ENCODE results near the gene FAM83D. TPM values are rescaled to one million over a fixed set of nuclear protein-coding genes. Genes with fewer than 3 reads are reported as not detected.
A peak's percentile ranks its signal among the peaks of the same experiment; 100 is the strongest.

FAM83D gene
- total and polyA plus RNA-seq, 2 of the 8 experiments (the other 6 are each of a cell fraction or from before 2014, with no cell fraction given): 60.9 to 62.6 TPM

- Histone ChIP-seq H3K9ac (replicated peaks in 1 of 4; ENCODE audit: extremely low read depth in 1 of 4, low read depth in 3 of 4, low read length in 3 of 4) (no peak overlapping the region), H3K23me2 (ENCODE audit: low read depth, low read length) (peaks cover 2% of the 10 kb centered on the region; the same call in 1 of the 2 replicates), H3K56ac (replicated peaks; ENCODE audit: insufficient read length, low read depth, low read length) (no peak overlapping the region), H4K20me1 (replicated peaks in 1 of 2; ENCODE audit: control insufficient read depth in 1 of 2, insufficient read depth in 2 of 2, low read length in 2 of 2) (peaks cover 0 to 2% of the 10 kb centered on the region in 2 experiments), H3K79me2 (ENCODE audit: control insufficient read depth in 1 of 2, insufficient read depth in 2 of 2, low read length in 2 of 2) (no peaks in the 10 kb centered on the region), H2BK15ac (ENCODE audit: low read length) (no peak overlapping the region), H3K4ac (replicated peaks; ENCODE audit: insufficient read length, low read depth, low read length) (no peak overlapping the region), H3K4me3 (ENCODE audit: extremely low read depth in 1 of 4, insufficient read depth in 2 of 4, low read depth in 3 of 4, low read length in 4 of 4) (no peak overlapping the region), H4K8ac (ENCODE audit: extremely low read depth, insufficient read depth, low read length) (no peak overlapping the region), H4K91ac (replicated peaks; ENCODE audit: insufficient read length, low read length) (no peak overlapping the region), H3K27me3 (replicated peaks in 1 of 4; ENCODE audit: control insufficient read depth in 3 of 4, extremely low read depth in 1 of 4, insufficient read depth in 3 of 4, low read length in 3 of 4) (no peaks in the 10 kb centered on the region), H3K4me2 (ENCODE audit: insufficient read depth in 1 of 2, low read depth in 2 of 2, low read length in 2 of 2) (no peak overlapping the region), H4K5ac (ENCODE audit: insufficient read length, low read depth, low read length) (no peak overlapping the region), H3K36me3 (ENCODE audit: control insufficient read depth in 2 of 4, insufficient read depth in 4 of 4, low read length in 3 of 4) (no peaks in the 10 kb centered on the region), H3K79me1 (ENCODE audit: low read depth, low read length) (no peaks in the 10 kb centered on the region; the same call in 1 of the 2 replicates), H2BK20ac (ENCODE audit: low read length) (no peak overlapping the region), H2BK120ac (replicated peaks; ENCODE audit: low read depth, low read length) (no peak overlapping the region), H2BK12ac (ENCODE audit: low read depth, low read length) (no peak overlapping the region), H2AFZ (ENCODE audit: low read length) (no peak overlapping the region), H3K14ac (ENCODE audit: insufficient read length) (no peak overlapping the region), H3K18ac (ENCODE audit: extremely low read depth, low read length) (no peak overlapping the region), H3K23ac (ENCODE audit: insufficient read length) (no peak overlapping the region), H3K9me3 (ENCODE audit: insufficient read depth in 2 of 2, low read depth in 1 of 2, low read length in 1 of 2) (no peaks in the 10 kb centered on the region), H3K27ac (ENCODE audit: low read depth, low read length) (no peak overlapping the region), H3K4me1 (replicated peaks in 1 of 4; ENCODE audit: control insufficient read depth in 3 of 4, insufficient read depth in 4 of 4, low read length in 3 of 4) (peaks cover 0 to 7% (median 2%) of the 10 kb centered on the region in 4 experiments; a peak in 5 of 7 replicates), H2AK5ac (ENCODE audit: low read depth, low read length) (peak overlapping the region; percentile 41; the same call in 1 of the 2 replicates), H2BK5ac (ENCODE audit: low read depth, low read length) (peak overlapping the region; percentile 54)
- DNase-seq (ENCODE audit: low read depth in 1 of 2, low spot score in 2 of 2): no peak
- CTCF ChIA-PET (ENCODE audit: partially characterized antibody): interaction anchor here (0.7 to 7.1 kb wide), 16 partner anchors 9 to 250 kb away, joined by 3 to 79 read pairs (median 4); partner anchors contain the start of genes FAM83D and PPP1R16B
- FAIRE-seq: no peak
- POLR2A ChIA-PET (ENCODE audit: partially characterized antibody): interaction anchor here (1.0 kb wide), 2 partner anchors 10 to 42 kb away, joined by 3 read pairs; no protein-coding TSS in a partner anchor
- 93% methylated on average over 17 of the region's 20 CpGs; no CpG with 5 or more reads in 1 of the 2 experiments for WGBS, 2 experiments (ENCODE audit: extremely low coverage in 1 of 2, insufficient coverage in 1 of 2, insufficient read length in 1 of 2, insufficient replicate concordance in 2 of 2, low coverage in 1 of 2, low lambda C conversion rate in 2 of 2, missing lambda C conversion rate in 1 of 2)
- no peak for TF ChIP-seq CBX8 (IDR thresholded peaks at IDR 0.05; ENCODE audit: borderline replicate concordance, low read depth, low read length)
- no peak for TF ChIP-seq CTBP2 (IDR thresholded peaks at IDR 0.05; ENCODE audit: borderline replicate concordance, insufficient read depth, insufficient read length, low read length)
- no peak for TF ChIP-seq NANOG (IDR thresholded peaks at IDR 0.05; ENCODE audit: insufficient read depth, low read depth, low read length, poor library complexity, severe bottlenecking)
- TF ChIP-seq GABPA (IDR thresholded peaks at IDR 0.05; ENCODE audit: borderline replicate concordance, insufficient read depth, low read length): no peak
- TF ChIP-seq NRF1 (IDR thresholded peaks at IDR 0.05; ENCODE audit: low read depth, low read length): no peak
- TF ChIP-seq FOSL1 (IDR thresholded peaks at IDR 0.05; ENCODE audit: insufficient read depth, low read depth, low read length): no peak
- TF ChIP-seq CREB1 (IDR thresholded peaks at IDR 0.05): no peak
- no peak for TF ChIP-seq RFX5 (IDR thresholded peaks at IDR 0.05; ENCODE audit: borderline replicate concordance, low read depth, low read length)
- no peak for TF ChIP-seq ZNF274 (IDR thresholded peaks at IDR 0.05; ENCODE audit: borderline replicate concordance, extremely low read depth, low read length)
- no peak for TF ChIP-seq USF2 (IDR thresholded peaks at IDR 0.05; ENCODE audit: low read length)
Measured at GRCh38 chr20:38883081-38883980, 42.9 kb upstream of the FAM83D start.
